ELR (cell line): ENCODE measurements around the gene MAPK7.

Source experiments
- DNase-seq: peaks from one replicate; pipeline ENCODE4 v3.0.0-alpha.2; 2015; ENCODE audit warnings: low read depth

Gene MAPK7

DNA sequence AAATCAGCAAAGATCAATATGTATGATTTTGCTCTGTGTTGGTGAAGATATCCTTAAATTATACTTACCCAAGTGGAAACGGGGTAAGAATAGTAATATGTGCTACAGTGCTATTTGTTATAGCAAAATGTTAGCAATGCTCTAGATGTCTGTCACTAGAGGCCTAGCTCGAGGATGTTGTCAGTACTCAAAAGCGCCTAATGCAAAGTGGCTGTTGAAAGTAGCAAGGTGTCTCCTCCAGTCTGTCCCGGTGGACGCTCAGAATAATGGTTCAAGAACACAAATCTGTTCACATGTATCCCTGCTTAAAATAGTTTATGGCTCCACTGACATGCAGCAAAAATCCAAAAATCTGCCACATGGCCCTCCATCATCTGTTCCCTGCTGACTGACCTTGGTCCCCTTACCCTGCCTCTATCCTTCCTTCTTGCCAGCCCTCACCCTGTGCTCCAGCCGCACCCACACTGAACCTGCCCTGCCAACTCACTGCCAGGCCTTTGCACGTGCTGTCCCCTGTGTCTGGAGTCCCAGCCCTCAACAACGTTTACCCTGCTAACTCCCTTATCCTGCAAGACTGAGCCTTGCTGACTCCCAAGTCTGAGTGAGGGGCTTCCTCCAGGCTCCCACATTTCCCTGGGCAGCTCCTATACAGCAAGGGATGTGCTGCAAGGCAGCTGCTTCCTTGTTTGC is 23.2 kb downstream of the MAPK7 start:
- DNase-seq = no peak

DNA sequence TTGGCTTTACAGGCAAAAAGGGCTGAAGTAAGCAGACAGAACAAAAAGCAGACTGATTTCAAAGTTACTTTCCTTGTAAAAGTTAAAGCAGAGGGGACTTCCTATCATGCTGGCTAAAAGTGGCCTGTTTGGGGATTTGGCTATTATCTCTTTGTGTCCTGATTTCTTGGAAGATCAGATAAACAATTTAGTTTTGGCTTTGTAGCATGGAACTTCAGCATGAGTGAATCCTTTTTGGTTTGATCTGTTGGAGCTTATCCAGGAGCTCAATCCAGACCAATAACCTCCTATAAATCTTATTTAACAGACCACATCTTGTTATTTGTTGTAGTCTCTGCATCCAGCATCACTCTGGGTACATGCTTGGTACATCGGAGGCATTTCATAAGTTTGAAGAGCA is 23.9 kb downstream of the MAPK7 start:
- no peak for DNase-seq

DNA sequence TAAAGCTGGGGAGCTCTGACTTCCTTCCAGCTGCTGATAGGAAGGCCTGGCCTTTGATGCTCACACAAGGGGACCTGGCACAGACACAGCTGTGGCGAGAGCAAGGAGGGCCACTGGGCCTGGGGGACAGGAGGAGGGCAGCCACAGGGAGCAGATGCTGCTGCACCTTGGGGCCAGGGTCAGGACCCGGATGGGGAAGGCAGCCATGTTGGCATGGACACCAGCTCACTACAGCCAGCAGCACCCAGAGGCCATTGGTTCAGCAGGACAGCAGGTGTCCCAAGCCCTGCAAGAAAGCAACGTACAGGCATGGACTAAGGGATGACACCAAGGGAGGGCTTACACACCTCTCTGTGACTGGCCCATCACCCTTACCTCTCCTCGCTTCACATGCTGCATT is 24.7 kb downstream of the MAPK7 start:
- no peak for DNase-seq

DNA sequence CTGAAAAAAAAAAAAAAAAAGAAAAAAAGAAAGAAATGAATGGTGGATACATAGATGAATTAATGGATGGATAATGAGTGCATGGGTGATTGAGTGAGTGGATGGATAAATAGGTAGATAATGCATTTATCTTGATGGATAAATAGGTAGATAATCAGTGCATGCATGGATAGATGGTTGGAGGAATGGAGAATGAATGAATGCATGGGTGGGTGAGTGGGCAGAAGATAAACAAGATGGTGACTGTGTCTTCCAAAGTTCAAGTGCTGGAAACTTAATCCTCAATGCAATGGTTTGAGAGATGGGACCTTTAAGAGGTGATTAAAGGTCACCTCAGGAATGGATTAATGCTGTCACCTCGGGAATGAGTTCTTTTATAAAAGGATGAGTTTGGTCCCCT is 26.0 kb downstream of the MAPK7 start:
- DNase-seq = no peak

DNA sequence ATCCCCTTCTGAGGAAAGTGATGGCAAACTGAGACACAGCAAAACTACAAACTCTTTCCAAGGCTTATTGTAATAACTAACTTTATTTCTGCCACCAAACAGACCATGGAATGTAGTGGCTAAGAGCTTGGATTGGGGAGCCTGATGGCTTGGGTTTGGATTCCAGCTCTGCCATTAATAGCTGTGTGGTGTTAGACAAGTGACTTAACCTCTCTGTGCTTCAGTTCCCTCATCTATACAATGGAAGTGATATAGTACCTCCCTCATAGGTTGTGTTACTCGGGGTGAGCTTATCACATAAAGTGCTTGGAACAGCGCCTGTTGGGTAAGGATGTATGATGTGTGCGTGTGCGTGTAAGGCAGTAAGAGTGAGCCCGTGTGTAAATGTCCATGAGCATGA is 26.8 kb downstream of the MAPK7 start:
- DNase-seq = no peak

DNA sequence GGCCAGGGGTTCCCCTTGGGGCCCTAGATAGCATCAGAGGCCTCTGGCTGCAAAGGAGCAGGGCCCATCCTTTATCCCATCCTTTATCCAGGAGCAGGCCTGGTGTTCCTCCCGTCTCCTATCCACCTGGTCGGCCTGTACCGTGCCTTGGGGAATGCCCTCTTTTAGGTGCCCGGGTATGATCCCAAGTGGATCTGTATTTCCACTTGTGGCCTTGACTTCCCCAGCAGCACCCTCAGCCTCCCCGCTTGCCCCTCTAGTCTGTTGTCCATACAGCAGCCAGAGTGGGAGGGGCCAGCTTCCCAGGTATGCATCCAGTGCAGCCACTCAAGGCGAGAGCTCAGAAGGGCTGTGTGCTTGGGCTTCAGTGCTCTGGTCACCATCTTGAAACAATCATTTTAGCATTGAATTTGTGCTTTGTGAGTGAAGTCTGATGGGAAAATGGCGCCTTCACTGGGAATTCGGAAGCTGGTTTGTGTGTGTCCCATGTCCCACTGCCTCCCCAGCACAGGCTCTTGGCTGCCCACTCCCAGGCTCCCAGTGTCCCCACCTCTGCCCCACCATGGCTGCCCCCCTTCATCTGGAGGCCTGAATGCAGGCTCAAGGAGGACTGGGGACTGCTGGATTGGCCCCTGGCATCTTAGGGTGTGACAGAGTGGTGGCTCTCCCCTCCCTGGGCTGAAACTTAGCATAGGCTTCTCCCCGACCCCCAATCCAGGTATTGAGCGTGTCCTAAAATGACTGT is 29.5 kb downstream of the MAPK7 start:
- DNase-seq = no peak

DNA sequence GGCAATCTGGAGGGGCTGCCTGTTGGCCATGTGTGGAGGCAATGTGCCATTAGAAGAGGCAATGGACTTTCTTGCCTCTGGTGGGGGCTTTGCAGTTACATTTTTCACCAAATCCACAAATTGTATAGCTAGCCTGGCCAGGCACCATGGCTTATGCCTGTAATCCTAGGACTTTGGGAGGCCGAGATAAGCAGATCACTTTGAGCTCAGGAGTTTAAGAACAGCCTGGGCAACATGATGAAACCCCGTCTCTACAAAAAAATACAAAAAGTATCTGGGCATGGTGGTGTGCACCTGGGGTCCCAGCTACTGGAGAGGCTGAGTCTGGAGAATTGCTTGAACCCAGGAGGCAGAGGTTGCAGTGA is 30.0 kb downstream of the MAPK7 start:
- DNase-seq = no peak

DNA sequence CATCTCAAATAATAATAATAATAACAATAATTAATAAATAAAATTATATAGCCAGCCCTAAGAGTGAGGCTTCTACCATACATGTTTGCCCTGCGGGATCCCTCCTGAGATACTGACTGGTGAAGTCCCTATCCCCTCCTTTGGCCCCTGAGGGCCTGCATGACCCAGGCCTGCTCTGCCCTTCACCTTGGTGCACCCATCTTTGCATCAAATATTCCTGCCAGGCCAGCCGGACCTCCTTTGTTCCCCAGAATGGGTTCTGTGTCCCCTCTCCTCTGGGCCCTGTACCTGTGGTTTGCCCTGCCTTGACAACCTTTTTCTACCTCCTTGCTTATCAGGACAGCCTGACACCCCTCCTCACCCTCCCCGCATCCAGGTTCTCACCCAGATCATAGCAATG is 30.8 kb downstream of the MAPK7 start:
- no peak for DNase-seq

DNA sequence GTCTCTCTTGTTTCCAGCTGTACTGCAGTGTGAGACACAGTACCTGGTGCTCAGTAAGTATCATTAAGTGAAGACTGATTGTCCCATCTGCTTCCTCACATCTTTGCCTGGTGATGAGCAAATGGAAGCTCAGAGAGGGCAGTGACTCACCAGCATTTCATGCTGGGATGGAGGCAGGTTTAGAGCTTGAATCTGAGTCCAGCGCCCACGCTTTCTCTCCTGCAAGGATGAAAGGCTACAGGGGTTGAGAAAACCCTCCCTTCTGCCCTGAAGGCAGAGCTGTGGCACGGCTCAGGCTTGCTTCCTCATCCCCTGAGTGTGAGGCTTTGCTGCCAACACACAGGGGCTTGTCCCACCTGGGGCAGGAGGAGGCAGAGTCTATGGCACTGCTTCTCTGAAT is 31.2 kb downstream of the MAPK7 start:
- DNase-seq = peak; percentile 89

DNA sequence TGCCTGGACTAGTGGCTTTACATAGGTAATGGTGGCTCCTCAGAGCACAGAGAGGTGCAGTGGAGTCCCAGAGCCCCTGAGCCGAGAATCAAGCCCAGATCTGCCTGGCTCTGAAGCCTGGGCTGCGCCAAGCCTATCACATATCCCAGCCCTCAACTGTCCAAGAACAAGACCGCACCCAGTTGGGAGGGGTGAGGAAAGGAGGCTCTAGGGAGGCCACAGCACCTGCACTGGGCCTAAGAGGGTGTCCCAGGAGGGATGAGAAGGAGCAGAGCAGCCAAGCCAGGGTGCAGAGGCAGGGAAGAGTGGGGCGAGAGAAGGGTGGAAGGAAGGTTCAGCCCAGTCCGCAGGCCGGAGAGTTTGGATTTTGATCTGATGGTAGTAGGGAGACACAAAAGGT is 31.8 kb downstream of the MAPK7 start:
- DNase-seq = no peak

DNA sequence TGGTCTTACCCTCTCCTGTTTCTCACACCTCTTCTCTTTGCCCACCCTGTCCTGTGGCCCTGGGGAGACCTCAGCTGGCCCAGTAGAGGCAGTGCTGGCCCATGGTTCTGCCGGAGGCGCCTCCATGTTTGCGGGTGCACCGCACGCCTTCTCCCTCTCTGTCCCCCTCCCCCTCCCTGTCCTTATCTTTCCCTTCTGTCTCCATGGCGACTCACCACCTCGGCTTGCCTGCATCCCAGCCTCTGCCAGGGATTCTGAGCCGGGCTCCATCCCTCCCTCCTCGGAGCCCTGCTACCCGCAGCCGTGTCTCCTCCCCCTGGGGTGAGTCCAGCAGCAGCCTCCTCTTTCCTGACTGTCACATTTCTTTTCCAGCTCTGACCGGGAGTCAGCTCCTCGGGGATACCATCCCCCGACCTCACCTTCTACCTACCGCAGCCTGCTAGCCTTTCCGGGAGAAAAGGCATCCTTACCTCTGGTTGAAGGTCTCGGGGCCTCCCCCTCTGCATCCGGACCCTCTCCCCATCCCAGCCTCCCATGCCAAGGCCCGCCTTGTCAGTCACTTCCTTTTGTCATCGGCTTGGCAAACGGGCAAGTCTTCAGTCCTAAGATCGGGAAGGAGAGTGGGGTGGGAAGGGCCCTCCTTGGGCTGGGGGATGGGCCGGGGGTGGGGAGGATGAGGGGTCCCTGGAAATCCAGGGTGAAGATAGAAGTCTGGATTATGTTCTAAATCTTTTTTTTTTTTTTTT is 32.8 kb downstream of the MAPK7 start, which contains the start of gene RNF112:
TSS of gene RNF112 (plus strand) at position 358 of the 746 bp plus-strand sequence. CDS start at position 535, 177 bp downstream.
- peak; percentile 42 for DNase-seq

DNA sequence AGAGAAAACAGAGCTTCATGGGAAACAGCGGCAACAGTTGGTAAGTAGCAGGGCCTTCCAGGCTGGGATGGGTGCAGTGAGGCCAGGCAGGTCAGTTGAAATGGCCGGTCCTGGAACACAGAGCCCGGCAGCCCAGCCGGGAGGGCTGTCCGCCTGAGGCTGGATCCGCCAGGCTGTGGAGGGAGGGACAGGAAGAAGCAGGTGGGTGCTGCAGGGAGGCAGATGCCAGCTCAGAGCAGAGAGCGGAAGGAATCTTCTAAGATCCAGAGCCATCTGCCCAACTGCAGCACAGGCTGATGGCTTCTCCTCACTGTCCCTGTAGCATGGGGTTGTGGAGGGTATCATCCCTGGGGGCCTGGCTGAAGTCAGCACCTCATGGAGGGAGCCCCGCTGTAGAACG is 33.3 kb downstream of the MAPK7 start:
- no peak for DNase-seq

DNA sequence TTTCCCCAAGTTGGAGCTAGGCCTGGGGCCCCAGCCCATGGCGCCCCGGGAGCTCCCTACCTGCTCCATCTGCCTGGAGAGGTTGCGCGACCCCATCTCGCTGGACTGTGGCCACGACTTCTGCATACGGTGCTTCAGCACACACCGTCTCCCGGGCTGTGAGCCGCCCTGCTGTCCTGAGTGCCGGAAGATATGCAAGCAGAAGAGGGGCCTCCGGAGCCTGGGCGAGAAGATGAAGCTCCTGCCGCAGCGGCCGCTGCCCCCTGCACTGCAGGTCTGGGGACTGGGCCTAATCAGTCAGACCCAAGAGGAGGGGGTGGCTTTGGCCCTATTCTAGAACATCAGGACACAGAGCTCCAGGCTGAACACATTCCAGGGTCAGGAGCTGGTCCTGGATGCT is 34.2 kb downstream of the MAPK7 start:
- no peak for DNase-seq

DNA sequence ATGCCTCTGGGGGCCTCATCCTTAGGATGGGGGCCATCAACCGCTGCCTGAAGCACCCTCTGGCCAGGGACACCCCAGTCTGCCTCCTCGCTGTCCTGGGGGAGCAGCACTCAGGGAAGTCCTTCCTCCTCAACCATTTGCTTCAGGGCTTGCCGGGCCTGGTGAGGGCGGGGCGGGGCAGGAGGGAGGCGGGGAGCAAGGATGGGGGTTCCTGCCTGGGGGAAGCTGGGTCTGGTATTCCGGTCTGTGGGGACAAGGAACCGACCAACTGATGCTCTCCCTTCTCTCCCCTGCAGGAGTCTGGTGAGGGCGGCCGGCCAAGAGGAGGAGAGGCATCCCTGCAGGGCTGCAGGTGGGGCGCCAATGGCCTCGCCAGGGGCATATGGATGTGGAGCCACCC is 34.7 kb downstream of the MAPK7 start:
- DNase-seq = no peak

DNA sequence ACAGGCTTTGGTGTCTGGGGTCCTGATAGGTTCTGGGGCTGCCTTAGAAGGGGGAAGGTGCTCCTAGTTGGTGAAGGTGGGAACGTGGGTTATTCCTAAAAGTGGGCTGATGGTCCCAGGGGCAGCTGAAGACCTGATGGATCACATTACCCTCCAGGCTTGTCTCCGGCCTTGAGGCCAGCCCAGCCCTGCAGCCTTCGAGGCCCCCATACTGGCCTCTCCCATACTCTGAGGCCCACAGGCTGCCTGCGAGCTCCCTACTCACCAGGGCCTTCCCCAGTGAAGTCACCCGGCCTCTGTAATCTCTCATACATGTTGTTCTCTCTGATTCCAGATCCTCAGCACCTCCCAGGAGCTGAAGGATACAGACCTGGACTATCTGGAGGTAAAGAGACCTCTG is 35.5 kb downstream of the MAPK7 start:
- DNase-seq = no peak

DNA sequence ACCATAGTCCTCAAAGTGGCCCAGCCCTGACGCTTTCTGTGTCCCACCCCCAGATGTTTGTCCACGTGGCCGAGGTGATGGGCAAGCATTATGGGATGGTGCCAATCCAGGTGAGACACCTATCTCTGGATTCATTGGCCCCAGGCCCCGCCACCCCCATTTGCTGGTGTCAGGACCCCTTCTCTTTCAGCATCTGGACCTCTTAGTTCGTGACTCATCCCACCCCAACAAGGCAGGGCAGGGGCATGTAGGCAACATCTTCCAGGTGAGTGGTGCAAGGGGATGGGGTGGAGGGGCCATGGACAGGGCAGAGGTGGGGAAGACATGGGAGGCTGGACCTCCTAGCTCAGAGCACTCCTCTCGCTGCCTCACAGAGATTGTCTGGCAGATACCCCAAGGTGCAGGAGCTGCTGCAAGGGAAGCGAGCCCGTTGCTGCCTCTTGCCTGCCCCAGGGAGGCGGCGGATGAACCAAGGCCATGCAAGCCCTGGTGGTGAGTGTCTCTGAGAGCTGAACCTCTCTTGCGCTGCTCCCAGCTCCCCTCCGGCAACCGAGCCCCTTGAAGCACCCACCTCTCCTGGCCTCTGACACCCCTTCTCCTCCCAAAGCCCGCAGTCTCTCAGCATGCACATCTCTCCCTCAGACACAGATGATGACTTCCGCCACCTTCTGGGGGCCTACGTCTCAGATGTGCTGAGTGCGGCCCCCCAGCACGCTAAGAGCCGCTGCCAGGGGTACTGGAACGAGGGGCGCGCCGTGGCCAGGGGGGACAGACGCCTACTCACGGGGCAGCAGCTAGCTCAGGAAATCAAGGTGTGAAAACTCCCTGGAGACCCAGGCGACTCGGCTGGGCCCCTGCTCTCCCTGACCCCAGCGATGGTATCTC is 36.3 kb downstream of the MAPK7 start:
- no peak for DNase-seq

DNA sequence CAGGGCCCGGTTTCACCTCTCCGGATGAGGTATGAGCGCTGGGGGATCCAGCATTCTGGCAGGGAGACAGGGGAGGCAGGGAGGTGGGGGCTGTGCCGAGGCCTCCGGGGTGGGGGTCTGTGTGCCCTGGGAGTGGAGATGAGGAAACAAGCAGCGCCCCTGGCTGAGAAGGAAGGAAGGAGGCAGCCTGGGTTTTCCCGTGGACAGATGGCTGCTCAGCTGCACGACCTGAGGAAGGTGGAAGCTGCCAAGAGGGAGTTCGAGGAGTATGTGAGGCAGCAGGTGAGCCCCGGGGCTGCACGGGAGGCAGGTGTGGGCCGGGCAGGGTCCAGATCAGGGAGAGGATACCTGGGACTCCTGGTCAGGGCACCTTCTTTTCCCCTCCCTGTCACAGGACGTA is 37.0 kb downstream of the MAPK7 start:
- no peak for DNase-seq

DNA sequence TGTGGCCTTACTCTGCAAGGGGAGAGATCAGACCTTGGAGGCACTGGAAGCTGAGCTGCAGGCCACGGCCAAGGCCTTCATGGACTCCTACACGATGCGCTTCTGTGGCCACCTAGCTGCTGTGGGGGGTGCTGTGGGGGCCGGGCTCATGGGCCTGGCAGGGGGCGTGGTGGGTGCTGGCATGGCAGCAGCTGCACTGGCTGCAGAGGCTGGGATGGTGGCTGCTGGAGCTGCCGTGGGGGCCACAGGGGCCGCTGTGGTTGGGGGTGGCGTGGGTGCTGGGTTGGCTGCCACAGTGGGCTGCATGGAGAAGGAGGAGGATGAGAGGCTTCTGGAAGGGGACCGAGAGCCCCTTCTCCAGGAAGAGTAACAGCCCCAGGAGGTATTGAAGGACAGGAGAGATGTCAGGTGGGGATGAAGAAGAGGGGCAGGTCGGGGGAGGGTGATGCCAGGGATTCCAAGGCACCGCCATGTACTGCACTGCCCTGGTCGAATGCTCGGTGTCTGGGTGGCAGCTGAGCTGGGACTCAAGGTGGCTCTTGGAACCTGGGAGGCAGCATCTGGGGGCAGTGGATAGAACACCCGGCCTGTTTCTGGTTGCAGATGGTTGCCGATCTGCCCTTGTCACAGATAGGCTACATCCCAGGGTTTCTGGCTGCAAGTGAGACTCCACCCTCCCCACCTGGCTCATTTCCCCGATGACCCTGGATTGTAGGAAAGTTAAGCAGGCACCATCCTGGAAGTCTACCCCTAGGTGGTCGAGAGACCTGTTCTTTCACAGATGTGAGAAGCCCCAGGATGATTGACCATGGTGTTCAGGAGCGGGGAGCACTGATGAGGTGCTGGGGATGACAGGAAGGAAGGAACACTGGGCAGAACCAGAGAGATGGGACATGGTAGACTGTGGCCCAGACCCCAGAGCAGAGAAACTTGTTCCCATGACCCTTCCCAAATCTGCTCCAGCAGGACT is 37.8 kb downstream of the MAPK7 start:
- DNase-seq = no peak

DNA sequence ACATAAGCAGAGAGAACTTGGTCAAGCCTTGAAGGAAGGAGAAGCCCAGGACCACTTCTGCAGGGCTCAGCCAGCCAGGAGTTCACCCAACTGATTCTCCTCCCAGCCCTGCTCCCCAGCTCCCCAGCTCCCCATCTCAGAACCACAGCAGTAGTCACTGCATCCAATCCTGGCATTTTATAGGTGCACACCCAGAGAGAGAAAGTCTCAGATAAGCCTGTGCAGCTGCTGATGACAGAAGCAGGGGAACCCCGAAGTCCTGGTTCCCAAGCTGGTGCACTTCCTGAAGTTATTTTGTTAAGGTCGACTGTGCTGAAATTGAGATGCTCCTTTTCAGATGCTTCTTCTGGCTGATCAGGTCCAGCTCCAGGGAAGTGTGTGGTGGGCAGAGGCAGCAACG is 39.3 kb downstream of the MAPK7 start:
- DNase-seq = no peak

DNA sequence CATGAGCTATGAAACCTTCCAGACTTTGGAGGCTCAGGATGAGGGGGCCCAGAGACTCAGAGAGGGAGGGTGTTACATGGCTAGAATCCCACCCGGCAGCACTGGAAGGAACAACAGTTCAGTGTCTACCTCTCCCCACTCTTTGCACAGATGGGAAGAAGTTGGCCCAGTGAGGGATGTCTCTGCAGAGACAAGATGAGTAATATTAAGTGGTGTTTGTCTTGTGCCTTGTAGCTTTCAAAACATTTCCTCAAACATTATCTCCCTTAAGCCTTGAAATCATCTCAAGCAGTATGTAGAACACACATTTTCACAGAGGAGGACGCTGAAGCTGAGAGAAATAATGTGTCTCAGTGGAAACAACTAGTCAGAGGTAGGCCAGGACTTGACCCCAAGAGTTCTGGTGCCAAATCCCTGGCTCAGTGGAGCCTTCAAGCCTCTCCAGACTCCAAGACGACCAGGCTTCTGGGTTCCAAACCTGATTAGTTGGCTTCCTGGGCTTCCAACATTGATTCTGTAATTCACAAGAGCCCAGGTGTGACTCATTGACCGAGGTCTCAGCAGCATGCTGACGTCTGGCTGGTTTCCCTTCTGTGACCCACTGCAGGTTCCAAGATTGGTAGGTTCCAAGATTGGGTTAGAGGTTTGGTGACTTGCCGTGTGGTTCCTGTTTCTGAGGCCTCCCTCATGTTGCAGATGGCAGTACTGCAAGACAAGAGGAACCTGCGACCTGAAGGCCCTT is 40.1 kb downstream of the MAPK7 start:
- peak; percentile 71 for DNase-seq
